NCI-H510A treated with DMSO at 0.1 percent for 48 hours (cell line): ENCODE results near the gene PRKD2.
"Not testable (repeated sequence)": the region's sequence is repeated elsewhere in the genome, so short reads cannot be mapped to it uniquely, and the experiment has no call there.

Source experiments
- DNase-seq: peaks from one replicate; lab custom pipeline; 2025; lab: John Stamatoyannopoulos, UW

Gene PRKD2

GRCh38 chr19:46723471-46723870 is 6.6 kb upstream of the PRKD2 start:
- no peak for DNase-seq

GRCh38 chr19:46723023-46723461 is 6.1 kb upstream of the PRKD2 start:
- no peak for DNase-seq

- DNase-seq = no peak
Measured at GRCh38 chr19:46722421-46723022, 5.6 kb upstream of the PRKD2 start.

- no peak for DNase-seq
Measured at GRCh38 chr19:46722004-46722380, 5.1 kb upstream of the PRKD2 start.

GRCh38 chr19:46721269-46722003 is 4.5 kb upstream of the PRKD2 start:
- DNase-seq = no peak

GRCh38 chr19:46720503-46721239 is 3.8 kb upstream of the PRKD2 start:
- no peak for DNase-seq

- no peak for DNase-seq
Measured at GRCh38 chr19:46719629-46720502, 3.0 kb upstream of the PRKD2 start.

- no peak for DNase-seq
Measured at GRCh38 chr19:46718934-46719622, 2.2 kb upstream of the PRKD2 start.

GRCh38 chr19:46718157-46718933 is 1.4 kb upstream of the PRKD2 start:
- peak; percentile 3 for DNase-seq

- DNase-seq = no peak
Measured at GRCh38 chr19:46717716-46718143, 816 bp upstream of the PRKD2 start.

GRCh38 chr19:46716672-46717033 is 261 bp downstream of the PRKD2 start:
- peak; percentile 21 for DNase-seq

GRCh38 chr19:46715975-46716671 is 791 bp downstream of the PRKD2 start:
- no peak for DNase-seq

- no peak for DNase-seq
Measured at GRCh38 chr19:46715620-46715974, 1.3 kb downstream of the PRKD2 start.

GRCh38 chr19:46714444-46715106 is 2.3 kb downstream of the PRKD2 start:
- DNase-seq = peak; percentile 76

GRCh38 chr19:46713781-46714443 is 3.0 kb downstream of the PRKD2 start:
- peak; percentile 76 for DNase-seq

GRCh38 chr19:46712768-46713338 is 4.1 kb downstream of the PRKD2 start:
- DNase-seq = not testable (repeated sequence)

- DNase-seq = no peak
Measured at GRCh38 chr19:46710687-46711086, 6.2 kb downstream of the PRKD2 start.

GRCh38 chr19:46704379-46705076 is 12.4 kb downstream of the PRKD2 start:
- peak; percentile 1 for DNase-seq
